NK-92 (cell line): ENCODE measurements around the gene LAMA4.
A peak's percentile ranks its signal among the peaks of the same experiment; 100 is the strongest.
"Not testable (repeated sequence)": the region's sequence is repeated elsewhere in the genome, so short reads cannot be mapped to it uniquely, and the experiment has no call there.

ENCODE experiments used
- DNase-seq: peaks from one replicate; lab custom pipeline; 2025; ENCODE audit not compliant: unreplicated experiment; lab: John Stamatoyannopoulos, UW

The LAMA4 gene

DNA sequence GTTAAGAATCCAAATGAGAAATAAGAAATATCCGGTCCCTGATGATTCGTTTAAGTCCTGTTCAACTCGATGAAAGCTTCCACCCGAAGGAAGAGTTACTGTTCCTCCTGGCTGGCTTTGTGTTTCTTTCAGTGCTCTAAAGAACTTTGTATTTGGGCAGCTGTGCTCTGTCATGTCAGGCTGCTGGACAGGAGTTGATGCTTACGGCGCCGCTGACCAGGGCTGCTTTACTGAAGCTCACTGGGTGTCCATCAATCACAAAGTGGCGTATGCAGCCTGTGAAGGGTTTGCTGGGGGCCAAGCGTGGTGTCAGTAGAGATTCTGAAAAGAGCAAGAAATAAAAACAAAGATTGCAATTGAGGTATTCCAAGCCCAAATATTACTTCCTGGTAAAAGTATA, 145.1 kb downstream of the LAMA4 start:
- no peak for DNase-seq

- no peak for DNase-seq
Measured at GRCh38 chr6:112106562-112106961, 147.8 kb downstream of the LAMA4 start.

GRCh38 chr6:112106026-112106425, 148.3 kb downstream of the LAMA4 start:
- DNase-seq: not testable (repeated sequence)

GRCh38 chr6:112100561-112100960, 153.8 kb downstream of the LAMA4 start:
- DNase-seq: no peak

- DNase-seq: no peak
Measured at GRCh38 chr6:112096901-112097300, 157.5 kb downstream of the LAMA4 start.

DNA sequence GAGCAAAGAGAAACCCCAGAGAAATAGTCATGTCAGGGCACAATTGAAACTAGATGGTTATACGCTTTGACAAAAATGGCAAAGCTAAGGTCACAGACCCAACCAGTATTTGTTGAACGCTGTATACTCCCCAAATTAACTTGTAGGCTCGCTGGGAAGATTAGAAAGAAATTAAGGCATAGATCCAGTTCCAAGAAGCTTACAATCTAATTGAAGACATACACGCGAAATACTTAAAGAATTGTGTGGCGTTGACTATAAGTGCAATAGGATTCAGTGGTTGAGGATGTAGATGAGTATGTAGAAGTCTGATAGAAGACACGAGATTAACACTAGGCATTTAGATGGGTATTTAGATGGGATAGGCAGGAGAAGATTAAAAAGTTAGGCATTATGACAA, 166.5 kb downstream of the LAMA4 start:
- no peak for DNase-seq

DNA sequence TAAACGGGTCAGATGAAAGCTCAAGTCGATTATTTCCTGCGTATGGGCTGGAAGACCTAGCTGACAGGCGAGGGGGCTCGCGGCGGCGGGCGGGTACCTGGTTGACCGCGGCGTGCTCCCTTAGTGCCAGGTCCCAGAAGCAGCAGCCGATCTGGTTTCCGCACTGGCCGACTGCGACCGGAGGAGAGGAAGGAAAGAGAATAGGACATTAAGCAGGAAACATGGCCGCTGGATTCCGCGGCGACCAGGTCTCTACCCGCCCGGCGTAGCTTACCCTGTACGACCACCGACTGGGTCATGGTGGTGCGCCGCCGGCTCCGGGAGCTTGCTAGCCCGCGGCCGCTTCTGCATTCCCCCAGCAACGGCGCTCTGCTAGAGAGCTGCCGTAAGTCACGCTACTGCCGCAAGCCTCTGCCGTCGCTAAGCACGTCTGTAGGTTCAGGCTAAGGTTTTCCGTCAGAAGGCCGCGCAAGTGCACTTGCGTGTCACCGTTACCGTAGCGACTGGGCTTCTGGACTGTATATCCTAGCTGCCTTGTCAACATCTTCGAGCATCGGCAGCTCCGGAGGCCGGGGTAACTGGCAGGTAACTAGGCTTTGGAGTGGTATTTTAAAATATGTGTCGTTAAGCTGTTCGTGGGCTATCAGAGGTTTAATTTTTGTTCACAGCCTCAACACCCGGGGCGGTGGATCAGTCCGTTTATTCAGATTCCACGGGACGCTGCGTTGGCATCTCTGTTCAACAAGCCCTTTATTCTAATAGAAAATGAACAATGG, 167.0 kb downstream of the LAMA4 start, which contains the start of the genes FAM229B and TUBE1:
Gene FAM229B, plus strand, starts transcription at position 456 of the 776 bp plus-strand sequence. CDS start 11,693 bp downstream, outside the sequence.
Gene TUBE1, minus strand, starts transcription at position 347 of the 776 bp plus-strand sequence. Its CDS starts 48 bp downstream, at position 299.
- DNase-seq: peak; percentile 66

DNA sequence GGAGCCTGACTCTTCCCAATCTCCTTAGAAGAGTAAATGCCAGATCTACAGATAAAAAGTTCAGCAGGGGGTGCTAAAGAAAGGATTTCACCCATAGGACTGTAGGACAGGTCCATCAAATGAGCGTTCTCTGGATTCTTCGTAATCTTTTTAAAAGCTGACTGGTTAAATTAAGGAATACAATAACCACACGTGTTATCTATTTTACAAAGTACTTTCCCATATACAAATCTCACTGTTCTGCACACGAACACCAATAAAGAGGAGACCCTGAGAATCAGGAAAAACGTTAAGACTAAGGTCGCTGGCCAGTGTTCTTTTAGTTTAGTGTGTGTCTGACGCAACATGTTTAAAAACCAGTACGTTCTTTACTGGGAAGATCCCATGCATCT, 167.6 kb downstream of the LAMA4 start:
- DNase-seq: no peak

DNA sequence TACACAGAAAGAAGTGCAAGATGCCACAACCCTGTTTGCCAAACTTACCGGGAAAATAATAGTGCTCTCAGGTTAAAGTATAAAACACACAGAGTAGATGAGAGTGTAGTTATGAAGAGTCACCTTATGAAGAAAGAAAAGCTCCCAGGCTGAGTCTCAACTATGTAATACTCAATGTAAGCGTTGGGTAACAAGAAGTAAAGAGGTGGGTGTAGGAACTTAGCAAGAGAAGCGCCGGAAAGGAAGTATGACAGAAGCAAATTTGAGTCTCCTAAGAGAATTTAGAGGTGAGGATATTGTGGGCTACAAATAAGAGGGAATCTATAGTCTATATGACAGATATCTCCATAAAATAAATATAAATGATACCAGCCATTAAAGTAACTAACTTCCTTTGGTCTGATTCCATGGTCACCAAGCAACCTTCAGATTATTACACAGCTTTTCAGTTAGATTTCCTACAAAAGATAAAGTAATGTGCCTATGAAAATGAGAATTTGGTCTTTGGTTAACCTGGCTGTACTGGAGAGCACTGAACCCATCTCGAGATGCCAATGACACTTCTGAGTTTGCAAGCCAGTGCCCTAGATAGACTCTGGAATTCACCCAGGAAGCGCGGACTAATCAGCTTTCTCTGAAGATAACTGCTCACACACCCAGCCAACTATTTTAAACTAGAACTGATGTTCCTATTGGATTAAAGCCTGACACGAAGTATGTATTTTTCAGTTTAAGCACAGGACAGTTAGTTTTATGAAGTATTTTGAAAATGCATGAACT, 168.9 kb downstream of the LAMA4 start:
- DNase-seq: no peak

- DNase-seq: no peak
Measured at GRCh38 chr6:112081569-112081968, 172.8 kb downstream of the LAMA4 start.

DNA sequence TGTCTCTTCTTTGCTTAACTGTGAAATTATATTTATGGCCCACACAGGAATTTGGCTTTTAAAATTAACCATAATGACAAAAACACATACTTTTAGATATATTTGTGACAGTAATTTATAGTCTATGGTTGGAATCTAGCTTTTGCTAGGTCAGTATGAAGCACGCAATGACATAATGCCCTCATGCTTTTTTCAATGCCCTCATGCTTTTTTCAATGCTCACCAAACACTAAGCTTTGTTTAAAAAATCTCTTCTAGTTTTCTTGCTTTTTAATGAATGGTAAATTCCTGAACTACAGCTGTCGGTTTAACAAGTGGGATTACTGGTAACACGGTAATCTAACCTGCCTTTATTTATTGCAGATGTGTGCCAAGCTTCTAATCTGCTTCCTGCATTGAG, 187.8 kb downstream of the LAMA4 start:
- DNase-seq: no peak

- no peak for DNase-seq
Measured at GRCh38 chr6:112065426-112065986, 188.9 kb downstream of the LAMA4 start.

- DNase-seq: no peak
Measured at GRCh38 chr6:112062966-112063365, 191.4 kb downstream of the LAMA4 start.

- no peak for DNase-seq
Measured at GRCh38 chr6:112061605-112062004, 192.8 kb downstream of the LAMA4 start.
